ENCODE measurements around the gene CDYL2. TPM values are rescaled to one million over a fixed set of nuclear protein-coding genes. Genes with fewer than 3 reads are reported as not detected.
"Not testable (repeated sequence)": the region's sequence is repeated elsewhere in the genome, so short reads cannot be mapped to it uniquely, and the experiment has no call there.

CDYL2 gene
- total RNA-seq, 2 experiments from 2014 or later, result 60.8 to 63.2 TPM

- H3K27ac Mint-ChIP-seq, ATAC-seq, H3K4me3 Mint-ChIP-seq, H3K27me3 Mint-ChIP-seq, DNase-seq: not testable (repeated sequence)
- Mint-ChIP-seq H3K9me3 (ENCODE audit: low read depth) (peaks cover 15% of the 10 kb centered on the region), H3K36me3 (peaks cover 48% of the 10 kb centered on the region), H3K4me1 (peaks cover 16% of the 10 kb centered on the region)
- CTCF ChIA-PET, result interaction anchor here (1.0 kb wide), 1 partner anchor 125 kb away, joined by 3 read pairs; no protein-coding TSS in a partner anchor
Observed at GRCh38 chr16:80650281-80650680, 154.1 kb downstream of the CDYL2 start.

GRCh38 chr16:80640316-80640715 lies 164.1 kb downstream of the CDYL2 start:
- CTCF ChIA-PET, result no interaction called here
- Mint-ChIP-seq H3K4me1 (peaks cover 7% of the 10 kb centered on the region), H3K9me3 (ENCODE audit: low read depth) (peaks cover 6% of the 10 kb centered on the region)

GRCh38 chr16:80639636-80640035 lies 164.8 kb downstream of the CDYL2 start:
- Mint-ChIP-seq H3K36me3 (peaks cover 55% of the 10 kb centered on the region), H3K27ac (no peak overlapping the region), H3K27me3 (no peaks in the 10 kb centered on the region), H3K4me1 (peaks cover 7% of the 10 kb centered on the region), H3K4me3 (no peak overlapping the region), H3K9me3 (ENCODE audit: low read depth) (peaks cover 12% of the 10 kb centered on the region)
- DNase-seq, result no peak
- CTCF ChIA-PET, result interaction anchor here (1.4 to 2.3 kb wide), 2 partner anchors 60 to 112 kb away, joined by 3 to 5 read pairs; no protein-coding TSS in a partner anchor
- no peak for ATAC-seq

More at GRCh38 chr16:80640316-80640715, 164.1 kb downstream of the CDYL2 start:
- no peak for DNase-seq
- H3K27ac Mint-ChIP-seq, result no peak overlapping the region
- H3K4me3 Mint-ChIP-seq, result no peak overlapping the region
- H3K36me3 Mint-ChIP-seq, result peaks cover 53% of the 10 kb centered on the region
- no peaks in the 10 kb centered on the region for H3K27me3 Mint-ChIP-seq
- no peak for ATAC-seq

GRCh38 chr16:80637621-80638020 lies 166.8 kb downstream of the CDYL2 start:
- CTCF ChIA-PET, result interaction anchor here (1.4 to 2.3 kb wide), 2 partner anchors 110 to 189 kb away, joined by 3 to 5 read pairs; no protein-coding TSS in a partner anchor
- Mint-ChIP-seq H3K4me3 (no peak overlapping the region), H3K27me3 (no peaks in the 10 kb centered on the region), H3K27ac (no peak overlapping the region), H3K4me1 (peaks cover 2% of the 10 kb centered on the region), H3K36me3 (peaks cover 49% of the 10 kb centered on the region), H3K9me3 (ENCODE audit: low read depth) (peaks cover 12% of the 10 kb centered on the region)
- DNase-seq, result no peak
- no peak for ATAC-seq

- Mint-ChIP-seq H3K9me3 (ENCODE audit: low read depth) (peaks cover 15% of the 10 kb centered on the region), H3K4me1 (peaks cover 14% of the 10 kb centered on the region), H3K27me3 (no peaks in the 10 kb centered on the region), H3K36me3 (peaks cover 73% of the 10 kb centered on the region), H3K4me3 (no peak overlapping the region), H3K27ac (no peak overlapping the region)
- CTCF ChIA-PET, result no interaction called here
- no peak for DNase-seq
- no peak for ATAC-seq
Observed at GRCh38 chr16:80631581-80631980, 172.8 kb downstream of the CDYL2 start.

GRCh38 chr16:80628254-80628653 lies 176.1 kb downstream of the CDYL2 start:
- peaks cover 79% of the 10 kb centered on the region for H3K36me3 Mint-ChIP-seq
- H3K4me1 Mint-ChIP-seq, result peaks cover 25% of the 10 kb centered on the region
- peaks cover 16% of the 10 kb centered on the region for H3K9me3 Mint-ChIP-seq (ENCODE audit: low read depth)
- no peaks in the 10 kb centered on the region for H3K27me3 Mint-ChIP-seq
- no peak for ATAC-seq
- H3K4me3 Mint-ChIP-seq, result no peak overlapping the region
- no peak for DNase-seq
- H3K27ac Mint-ChIP-seq, result no peak overlapping the region
- CTCF ChIA-PET, result no interaction called here

GRCh38 chr16:80627108-80627507 lies 177.3 kb downstream of the CDYL2 start:
- DNase-seq (no peak), ATAC-seq (peak; percentile 57)
- H3K36me3 Mint-ChIP-seq, result peaks cover 72% of the 10 kb centered on the region
- H3K27ac Mint-ChIP-seq, result no peak overlapping the region
- H3K4me1 Mint-ChIP-seq, result peaks cover 26% of the 10 kb centered on the region
- H3K9me3 Mint-ChIP-seq (ENCODE audit: low read depth), result peaks cover 16% of the 10 kb centered on the region
- no peaks in the 10 kb centered on the region for H3K27me3 Mint-ChIP-seq
- CTCF ChIA-PET, result interaction anchor here (0.6 kb wide), 1 partner anchor 219 kb away, joined by 4 read pairs; no protein-coding TSS in a partner anchor
- H3K4me3 Mint-ChIP-seq, result no peak overlapping the region

GRCh38 chr16:80623376-80623775 lies 181.0 kb downstream of the CDYL2 start:
- DNase-seq, result no peak
- H3K27me3 Mint-ChIP-seq, result no peaks in the 10 kb centered on the region
- no peak overlapping the region for H3K4me3 Mint-ChIP-seq
- CTCF ChIA-PET, result interaction anchor here (1.0 to 2.9 kb wide), 4 partner anchors 9 to 202 kb away, joined by 3 to 11 read pairs (median 3); no protein-coding TSS in a partner anchor
- no peak overlapping the region for H3K27ac Mint-ChIP-seq
- H3K4me1 Mint-ChIP-seq, result peaks cover 23% of the 10 kb centered on the region
- peaks cover 45% of the 10 kb centered on the region for H3K36me3 Mint-ChIP-seq
- no peak for ATAC-seq
- peaks cover 14% of the 10 kb centered on the region for H3K9me3 Mint-ChIP-seq (ENCODE audit: low read depth)

GRCh38 chr16:80622007-80622406 lies 182.4 kb downstream of the CDYL2 start:
- ATAC-seq, result no peak

GRCh38 chr16:80620736-80621605 lies 183.4 kb downstream of the CDYL2 start:
- H3K27ac Mint-ChIP-seq, result no peak overlapping the region
- CTCF ChIA-PET, result no interaction called here

More at GRCh38 chr16:80622007-80622406, 182.4 kb downstream of the CDYL2 start:
- H3K4me1 Mint-ChIP-seq, result peaks cover 15% of the 10 kb centered on the region
- H3K4me3 Mint-ChIP-seq, result no peak overlapping the region
- no peak for DNase-seq
- peaks cover 46% of the 10 kb centered on the region for H3K36me3 Mint-ChIP-seq
- CTCF ChIA-PET, result interaction anchor here (1.2 to 2.9 kb wide), 2 partner anchors 95 to 203 kb away, joined by 3 to 11 read pairs; no protein-coding TSS in a partner anchor
- peaks cover 11% of the 10 kb centered on the region for H3K9me3 Mint-ChIP-seq (ENCODE audit: low read depth)
- no peak overlapping the region for H3K27ac Mint-ChIP-seq
- H3K27me3 Mint-ChIP-seq, result no peaks in the 10 kb centered on the region

GRCh38 chr16:80619824-80620223 lies 184.6 kb downstream of the CDYL2 start:
- peaks cover 8% of the 10 kb centered on the region for H3K4me1 Mint-ChIP-seq
- H3K27me3 Mint-ChIP-seq, result no peaks in the 10 kb centered on the region
- no peak overlapping the region for H3K27ac Mint-ChIP-seq
- DNase-seq (no peak), ATAC-seq (no peak)
- no peak overlapping the region for H3K4me3 Mint-ChIP-seq
- H3K36me3 Mint-ChIP-seq, result peaks cover 50% of the 10 kb centered on the region
- CTCF ChIA-PET, result no interaction called here
- H3K9me3 Mint-ChIP-seq (ENCODE audit: low read depth), result peaks cover 11% of the 10 kb centered on the region

More at GRCh38 chr16:80620736-80621605, 183.4 kb downstream of the CDYL2 start:
- Mint-ChIP-seq H3K4me1 (peaks cover 8% of the 10 kb centered on the region), H3K4me3 (no peak overlapping the region), H3K36me3 (peaks cover 47% of the 10 kb centered on the region), H3K27me3 (no peaks in the 10 kb centered on the region), H3K9me3 (ENCODE audit: low read depth) (peaks cover 11% of the 10 kb centered on the region)
- ATAC-seq (no peak), DNase-seq (no peak)

- ATAC-seq (no peak), DNase-seq (no peak)
- no peak overlapping the region for H3K27ac Mint-ChIP-seq
- no peaks in the 10 kb centered on the region for H3K27me3 Mint-ChIP-seq
- H3K36me3 Mint-ChIP-seq, result peaks cover 46% of the 10 kb centered on the region
- H3K9me3 Mint-ChIP-seq (ENCODE audit: low read depth), result peaks cover 6% of the 10 kb centered on the region
- no peak overlapping the region for H3K4me3 Mint-ChIP-seq
- CTCF ChIA-PET, result no interaction called here
- H3K4me1 Mint-ChIP-seq, result peaks cover 11% of the 10 kb centered on the region
Observed at GRCh38 chr16:80618862-80619648, 185.3 kb downstream of the CDYL2 start.

- CTCF ChIA-PET, result no interaction called here
- no peaks in the 10 kb centered on the region for H3K27me3 Mint-ChIP-seq
- ATAC-seq (no peak), DNase-seq (no peak)
- H3K4me1 Mint-ChIP-seq, result peaks cover 3% of the 10 kb centered on the region
- no peak overlapping the region for H3K27ac Mint-ChIP-seq
- peaks cover 2% of the 10 kb centered on the region for H3K9me3 Mint-ChIP-seq (ENCODE audit: low read depth)
- H3K4me3 Mint-ChIP-seq, result no peak overlapping the region
- H3K36me3 Mint-ChIP-seq, result peaks cover 53% of the 10 kb centered on the region
Observed at GRCh38 chr16:80616362-80616761, 188.0 kb downstream of the CDYL2 start.
